ENCODE results near the gene PAX1. TPM values are rescaled to one million over a fixed set of nuclear protein-coding genes. Genes with fewer than 3 reads are reported as not detected.

Gene PAX1
- total and polyA plus RNA-seq, 12 donors: not detected

GRCh38 chr20:21725892-21726291 is 20.4 kb downstream of the PAX1 start:
- 51 to 52% methylated on average over 2 of the region's 2 CpGs for WGBS, 2 donors
- H3K36me3 ChIP-seq: no peaks in the 10 kb centered on the region
- H3K27me3 ChIP-seq: peaks cover 0 to 6% (median 0%) of the 10 kb centered on the region in 7 donors
- H3K4me3 ChIP-seq: no peak overlapping the region
- H3K27ac ChIP-seq: no peak overlapping the region
- no peaks in the 10 kb centered on the region for H3K9me3 ChIP-seq
- DNase-seq (no peak), ATAC-seq (no peak)
- no peaks in the 10 kb centered on the region for H3K4me1 ChIP-seq
- TF ChIP-seq CTCF (IDR thresholded peaks at IDR 0.05): no peak
- intact Hi-C loops (cut with DNase I): loop anchor here in 2 of 10 donors (10.0 kb wide), 2 partner anchors 379 to 519 kb away; no protein-coding TSS in a partner anchor

- ATAC-seq (no peak), DNase-seq (no peak)
- TF ChIP-seq CTCF (IDR thresholded peaks at IDR 0.05): no peak
- no peaks in the 10 kb centered on the region for H3K36me3 ChIP-seq
- 90 to 94% methylated on average over 15 of the region's 15 CpGs for WGBS, 2 donors
- H3K4me3 ChIP-seq: no peak overlapping the region
- intact Hi-C loops (cut with DNase I): loop anchor here in 2 of 10 donors (10.0 kb wide), 2 partner anchors 375 to 515 kb away; no protein-coding TSS in a partner anchor
- H3K4me1 ChIP-seq: no peaks in the 10 kb centered on the region
- no peak overlapping the region for H3K27ac ChIP-seq
- peaks cover 0 to 6% (median 0%) of the 10 kb centered on the region in 7 donors for H3K27me3 ChIP-seq
- H3K9me3 ChIP-seq: no peaks in the 10 kb centered on the region
Measured at GRCh38 chr20:21729316-21729715, 23.9 kb downstream of the PAX1 start.

- TF ChIP-seq CTCF (IDR thresholded peaks at IDR 0.05): no peak
- intact Hi-C loops (cut with DNase I): no loop called here
- ATAC-seq: no peak
Measured at GRCh38 chr20:21739161-21739560, 33.7 kb downstream of the PAX1 start.

GRCh38 chr20:21739682-21740081 is 34.2 kb downstream of the PAX1 start:
- Histone ChIP-seq H3K4me1 (no peaks in the 10 kb centered on the region), H3K27me3 (no peaks in the 10 kb centered on the region), H3K4me3 (no peak overlapping the region), H3K36me3 (no peaks in the 10 kb centered on the region), H3K27ac (no peak overlapping the region), H3K9me3 (peaks cover 0 to 34% (median 0%) of the 10 kb centered on the region in 11 donors)
- 62 to 68% methylated on average over 3 of the region's 3 CpGs for WGBS, 2 donors
- intact Hi-C loops (cut with DNase I): no loop called here
- DNase-seq (no peak), ATAC-seq (no peak)
- TF ChIP-seq CTCF (IDR thresholded peaks at IDR 0.05): no peak

More at GRCh38 chr20:21739161-21739560, 33.7 kb downstream of the PAX1 start:
- no peak overlapping the region for H3K27ac ChIP-seq
- no peaks in the 10 kb centered on the region for H3K36me3 ChIP-seq
- DNase-seq: no peak
- H3K4me1 ChIP-seq: no peaks in the 10 kb centered on the region
- WGBS, 2 donors: 75 to 82% methylated on average over 3 of the region's 3 CpGs
- H3K4me3 ChIP-seq: no peak overlapping the region
- peaks cover 0 to 37% (median 0%) of the 10 kb centered on the region in 11 donors for H3K9me3 ChIP-seq
- no peaks in the 10 kb centered on the region for H3K27me3 ChIP-seq
